Stimulated activated CD8-positive, alpha-beta memory T cell treated with anti-CD3 and anti-CD28 coated beads, Interleukin-15, amount 100 ng/mL, for 1 hour (primary cell): ENCODE measurements around the gene APLF.
"Not testable (repeated sequence)": the region's sequence is repeated elsewhere in the genome, so short reads cannot be mapped to it uniquely, and the experiment has no call there.

Experiments used
- DNase-seq: peaks from one replicate; pipeline ENCODE4 v3.0.0-alpha.2; 2020; ENCODE audit warnings: low read depth

APLF gene

DNA sequence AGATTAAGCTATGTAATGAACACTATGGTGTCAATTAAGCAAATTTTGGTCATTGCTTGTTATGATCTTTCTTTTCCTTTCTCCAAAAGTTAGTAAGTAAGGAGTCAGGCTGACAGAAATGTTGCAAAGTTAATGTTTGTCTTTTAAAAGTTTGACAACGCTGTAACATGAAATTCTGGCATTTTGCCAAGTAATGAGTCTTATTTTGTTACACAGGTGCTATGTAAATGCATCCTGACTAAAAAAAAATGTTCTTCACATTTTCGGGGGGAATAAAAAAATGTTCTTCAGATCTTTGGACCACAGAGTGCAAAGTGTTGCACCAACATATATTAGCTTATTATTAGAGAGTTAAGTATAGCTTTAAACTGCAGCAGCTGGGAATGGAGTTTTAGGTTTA, 121.2 kb downstream of the APLF start:
- no peak for DNase-seq

DNA sequence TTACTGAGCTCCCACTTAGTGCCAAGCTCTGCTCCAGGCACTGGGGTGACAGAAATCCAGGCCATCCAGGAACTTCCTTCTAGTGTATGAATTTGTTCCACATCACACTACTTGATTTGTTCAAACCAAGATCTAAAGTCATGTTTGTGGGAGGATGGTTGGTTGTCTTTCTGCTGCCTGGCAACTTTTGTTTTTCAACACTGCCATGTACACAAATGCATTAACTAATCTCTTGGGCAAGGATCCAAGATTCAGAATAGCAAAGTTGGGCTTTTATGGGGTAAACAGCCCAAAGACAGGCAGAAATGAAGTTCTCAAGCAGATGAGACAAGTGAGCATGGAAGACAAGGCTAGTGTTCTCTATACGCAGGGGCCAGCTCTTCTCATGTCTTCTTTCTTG, 122.6 kb downstream of the APLF start:
- no peak for DNase-seq

DNA sequence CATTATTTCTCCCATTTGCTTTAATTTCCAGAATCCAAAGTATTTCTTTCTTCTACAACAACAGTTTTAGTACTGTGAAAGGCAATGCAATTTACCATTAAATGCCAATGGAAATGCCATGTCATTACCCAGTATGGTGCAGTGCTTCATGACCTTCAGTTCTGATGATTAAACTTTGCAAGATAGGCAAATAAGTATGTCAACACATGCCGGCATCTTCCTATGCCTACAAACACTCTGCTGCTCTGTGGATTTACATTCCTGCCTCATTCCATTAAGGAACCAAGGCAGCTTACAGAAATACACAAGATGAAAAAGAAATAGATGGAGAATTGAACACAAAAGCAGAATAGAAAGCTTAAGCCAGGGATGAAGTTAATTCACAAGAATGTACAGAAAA, 123.3 kb downstream of the APLF start:
- no peak for DNase-seq

DNA sequence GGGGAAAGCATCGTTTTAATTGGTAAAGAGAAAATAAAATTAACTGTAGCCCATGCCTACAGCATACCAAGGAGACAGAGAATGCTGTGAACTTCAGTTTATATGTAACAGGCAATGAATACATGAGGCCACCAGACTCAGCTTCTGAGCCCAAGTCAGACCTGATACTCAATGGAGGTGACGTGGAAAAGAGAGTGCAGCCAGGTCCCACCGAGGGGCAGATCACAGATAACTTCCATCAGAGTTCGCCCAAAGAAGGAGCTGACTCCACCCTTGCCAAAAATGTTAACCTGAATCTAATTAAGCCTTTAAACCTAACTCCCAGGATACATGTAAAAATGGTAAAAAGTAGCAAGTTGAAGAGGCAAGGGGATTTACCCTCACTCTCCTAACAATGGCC, 123.8 kb downstream of the APLF start:
- no peak for DNase-seq

DNA sequence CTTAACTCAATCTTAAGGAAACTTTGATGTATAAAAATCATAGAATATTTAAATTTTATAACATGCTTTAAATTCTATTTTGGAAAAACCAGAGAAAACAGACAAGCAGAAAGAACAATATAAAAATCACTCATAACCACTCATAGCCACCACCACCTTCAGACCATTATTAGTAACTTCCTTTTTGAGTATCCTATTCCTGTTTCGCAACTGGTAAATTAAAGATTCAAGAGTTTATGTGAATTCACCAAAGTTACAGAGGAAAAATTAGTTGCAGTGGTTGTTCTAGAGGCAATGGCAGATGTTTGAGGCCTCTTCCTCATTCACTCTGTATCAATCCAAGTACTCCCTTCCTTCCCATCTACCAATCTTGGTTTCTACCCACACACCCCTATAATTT, 126.7 kb downstream of the APLF start:
- DNase-seq: no peak

DNA sequence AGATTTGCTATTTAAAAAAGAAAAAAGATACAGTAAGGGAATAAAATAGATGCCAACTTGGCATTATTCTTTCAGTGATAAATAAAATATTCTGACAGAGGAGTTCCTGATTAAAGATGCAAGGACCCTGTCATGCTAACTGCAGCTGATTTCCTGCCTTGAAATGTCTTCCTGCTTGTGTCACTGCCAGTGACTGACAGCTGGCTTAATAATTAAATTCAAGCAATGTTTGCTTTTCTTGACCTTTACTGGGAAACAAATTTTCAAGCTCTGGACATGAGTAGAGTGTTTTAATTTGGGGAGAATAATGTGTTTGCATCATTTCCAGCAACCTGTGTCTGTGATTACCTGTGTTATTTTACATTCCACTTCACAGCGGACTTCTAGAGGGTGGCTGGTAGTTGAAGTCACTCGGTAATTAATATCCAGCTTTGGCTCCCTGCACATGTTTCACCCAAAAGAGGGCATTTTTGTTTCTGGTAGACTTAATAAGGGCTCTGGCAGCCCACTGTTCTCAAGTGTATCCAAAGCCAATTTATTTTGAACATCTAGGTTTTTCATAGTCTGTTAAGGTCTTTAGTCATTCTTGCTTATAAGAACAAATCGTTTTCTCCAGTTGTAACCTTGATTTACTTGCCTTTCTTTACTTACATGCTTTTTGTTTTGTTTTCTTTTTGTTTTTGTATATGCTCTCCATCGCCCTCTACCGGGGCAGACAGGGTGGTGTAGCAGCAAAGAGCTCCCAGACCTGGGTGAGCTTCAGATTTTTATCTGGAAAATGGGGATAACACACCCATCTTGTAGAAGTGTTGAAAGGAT, 127.5 kb downstream of the APLF start:
- DNase-seq: peak; percentile 24

DNA sequence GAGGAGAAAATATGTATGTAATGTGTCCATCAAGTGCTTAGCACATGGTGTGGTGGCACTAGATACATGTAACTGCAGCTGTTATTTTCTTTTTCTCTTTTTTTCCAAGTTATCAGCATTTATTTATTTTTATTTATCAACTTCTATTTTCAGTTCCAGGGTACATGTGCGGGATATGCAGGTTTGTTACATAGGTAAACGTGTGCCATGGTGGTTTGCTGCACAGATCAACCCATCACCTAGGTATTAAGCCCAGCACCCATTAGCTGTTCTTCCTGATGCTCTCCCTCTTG, 128.1 kb downstream of the APLF start:
- DNase-seq: not testable (repeated sequence)

DNA sequence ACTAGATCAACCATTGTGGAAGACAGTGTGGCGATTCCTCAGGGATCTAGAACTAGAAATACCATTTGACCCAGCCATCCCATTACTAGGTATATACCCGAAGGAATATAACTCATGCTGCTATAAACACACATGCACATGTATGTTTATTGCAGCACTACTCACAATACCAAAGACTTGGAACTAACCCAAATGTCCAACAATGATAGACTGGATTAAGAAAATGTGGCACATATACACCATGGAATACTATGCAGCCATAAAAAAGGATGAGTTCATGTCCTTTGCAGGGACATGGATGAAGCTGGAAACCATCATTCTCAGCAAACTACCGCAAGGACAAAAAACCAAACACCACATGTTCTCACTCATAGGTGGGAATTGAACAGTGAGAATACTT, 133.1 kb downstream of the APLF start:
- DNase-seq: not testable (repeated sequence)

DNA sequence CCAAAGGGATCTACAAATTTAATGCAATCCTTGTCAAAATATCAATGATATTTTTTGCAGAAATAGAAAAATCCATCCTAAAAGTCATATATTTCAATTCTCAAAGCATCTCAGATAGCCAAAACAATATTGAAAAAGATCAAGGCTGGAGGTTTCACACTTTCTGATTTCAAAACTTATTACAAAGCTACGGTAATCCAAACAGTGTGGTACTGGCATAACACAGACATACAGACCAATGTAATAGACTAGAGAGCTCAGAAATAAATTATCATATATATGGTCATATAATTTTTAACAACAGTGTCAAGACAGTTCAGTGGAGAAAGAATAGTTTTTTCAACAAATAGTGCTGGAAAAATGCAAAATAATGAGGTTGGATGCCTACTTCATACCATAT, 135.7 kb downstream of the APLF start:
- no peak for DNase-seq

DNA sequence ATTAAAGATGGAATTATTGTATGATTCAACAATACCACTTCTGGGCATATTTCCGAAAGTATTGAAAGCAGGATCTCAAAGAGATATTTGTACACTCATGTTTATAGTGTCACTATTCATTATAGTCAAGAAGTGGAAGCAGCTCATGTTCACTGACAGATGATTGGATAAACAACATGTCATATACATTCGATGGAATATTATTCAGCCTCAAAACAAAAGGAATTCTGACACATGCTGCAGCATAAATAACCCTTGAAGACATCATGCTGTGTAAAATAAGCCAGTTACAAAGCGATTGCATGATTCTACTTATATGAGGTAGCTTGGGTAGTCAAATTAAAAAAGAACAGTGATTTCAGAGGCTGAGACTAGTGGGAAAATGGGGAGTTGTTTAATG, 136.7 kb downstream of the APLF start:
- DNase-seq: no peak

DNA sequence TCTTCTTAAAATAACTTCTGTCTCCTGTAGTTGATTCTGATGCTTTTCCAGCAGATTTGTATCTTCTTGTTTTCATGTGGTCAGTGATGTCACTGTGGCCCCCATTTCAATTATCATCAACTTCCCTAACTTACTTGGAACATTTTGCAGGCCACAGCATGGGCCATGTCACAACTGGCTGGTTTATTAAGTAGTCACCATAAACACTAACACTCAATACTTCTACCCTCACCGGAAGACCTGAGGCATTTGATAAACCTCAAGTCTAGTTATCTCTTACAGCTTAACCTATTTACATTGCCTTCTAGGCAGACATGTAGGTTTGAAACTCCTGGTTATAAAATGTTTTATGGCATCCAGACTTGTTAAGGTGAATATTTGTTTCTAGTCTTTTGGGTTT, 138.6 kb downstream of the APLF start:
- DNase-seq: no peak

DNA sequence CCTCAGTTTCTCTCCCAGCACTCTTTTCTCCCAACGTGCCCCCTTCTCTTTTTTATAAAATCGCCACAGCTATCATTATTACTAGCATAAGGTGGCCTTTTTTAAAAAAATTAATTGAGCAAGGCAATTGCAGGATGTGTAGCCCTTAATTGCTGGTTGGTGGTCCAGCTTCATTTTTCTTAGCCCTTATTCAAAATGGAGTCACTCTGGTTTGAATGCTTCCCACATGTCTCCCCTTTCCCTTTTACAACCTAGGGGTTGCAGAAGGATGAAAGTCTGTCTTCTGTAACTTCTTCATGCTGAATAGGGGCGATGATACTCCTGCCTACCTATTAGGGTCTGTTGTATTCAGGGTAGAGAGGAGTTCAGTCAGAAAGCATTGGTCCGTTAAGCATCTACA, 139.4 kb downstream of the APLF start:
- DNase-seq: no peak

DNA sequence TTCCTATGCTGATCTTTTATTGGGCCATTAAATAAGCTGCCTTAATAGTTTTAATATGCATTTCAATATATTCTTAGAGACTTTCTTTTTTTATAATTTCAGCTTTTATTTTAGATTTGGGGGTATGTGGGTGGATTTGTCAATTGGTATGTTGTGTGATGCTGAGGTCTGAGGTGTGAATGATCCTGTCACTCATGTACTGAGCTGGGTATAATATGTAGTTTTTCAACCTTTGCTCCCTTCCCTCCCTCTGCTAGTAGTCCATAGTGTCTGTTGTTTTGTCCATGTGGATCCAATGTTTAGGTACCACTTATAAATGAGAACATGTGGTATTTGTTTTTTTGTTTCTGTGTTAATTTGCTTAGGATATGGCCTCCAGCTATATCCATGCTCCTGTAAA, 140.5 kb downstream of the APLF start:
- DNase-seq: no peak

DNA sequence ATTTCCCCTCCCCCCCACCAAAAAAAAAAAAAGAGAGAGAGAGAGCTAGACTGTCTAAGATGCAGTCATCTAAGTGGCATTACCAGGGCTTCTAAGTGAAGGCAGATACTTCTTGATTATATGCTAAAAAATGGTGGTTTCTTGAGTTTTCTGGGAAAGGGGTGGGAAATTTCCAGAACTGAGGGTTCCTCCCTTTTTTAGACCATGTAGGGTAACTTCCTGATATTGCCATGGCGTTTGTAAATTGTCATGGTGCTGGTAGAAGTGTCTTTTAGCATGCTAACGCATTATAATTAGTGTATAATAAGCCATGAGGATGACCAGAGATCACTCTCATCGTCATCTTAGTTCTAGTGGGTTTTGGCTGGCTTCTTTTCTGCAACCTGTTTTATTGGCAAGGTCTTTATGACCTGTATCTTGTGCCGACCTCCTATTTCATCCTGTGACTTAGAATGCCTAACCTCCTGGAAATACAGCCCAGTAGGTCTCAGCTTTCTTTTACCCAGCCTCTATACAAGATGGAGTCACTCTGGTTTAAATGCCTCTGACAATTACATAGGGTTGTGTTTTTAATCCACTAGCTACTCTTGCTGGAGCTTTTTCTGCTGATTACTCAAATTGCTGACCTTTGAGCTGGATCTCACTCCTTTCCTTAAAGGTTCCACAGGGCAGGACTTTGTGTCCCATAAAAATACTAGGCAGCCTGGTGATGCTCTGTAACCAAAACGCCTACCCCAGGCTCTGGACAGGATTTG, 145.6 kb downstream of the APLF start:
- no peak for DNase-seq

DNA sequence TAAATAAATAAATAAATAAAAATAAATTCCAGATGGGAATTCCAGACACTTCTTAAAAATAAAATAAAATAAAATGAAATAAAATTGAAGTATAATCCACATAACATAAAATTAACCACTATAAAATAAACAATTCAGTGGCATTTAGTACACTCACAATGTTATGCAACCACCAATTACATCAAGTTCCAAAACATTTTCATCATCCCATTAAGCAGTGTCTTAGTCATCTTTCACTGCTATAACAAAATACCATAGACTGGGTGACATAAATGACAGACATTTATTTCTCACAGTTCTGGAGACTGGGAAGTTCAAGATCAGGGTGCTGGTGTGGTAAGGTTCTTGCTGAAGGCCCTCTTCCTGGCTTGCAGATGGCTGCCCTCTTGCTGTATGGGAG, 153.4 kb downstream of the APLF start:
- no peak for DNase-seq

DNA sequence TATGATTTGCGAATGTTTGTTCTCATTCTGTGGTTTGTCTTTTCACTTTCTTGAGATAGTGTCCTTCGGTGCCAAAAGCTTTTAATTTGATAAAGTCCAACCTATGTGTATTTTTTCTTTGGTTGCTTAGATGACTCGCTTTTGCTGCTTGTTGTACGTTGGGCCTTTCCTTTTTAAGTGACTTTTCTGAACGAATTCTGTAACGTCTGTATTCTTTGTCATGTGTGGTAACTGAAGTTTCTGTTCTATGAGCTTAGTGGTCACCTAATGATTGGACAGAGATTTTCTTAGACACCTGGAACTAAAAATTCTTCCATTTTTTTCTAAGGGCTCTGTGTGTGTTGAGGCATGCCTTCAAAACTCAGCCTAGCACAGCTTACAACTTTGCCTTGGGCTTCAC, 156.4 kb downstream of the APLF start:
- DNase-seq: no peak

DNA sequence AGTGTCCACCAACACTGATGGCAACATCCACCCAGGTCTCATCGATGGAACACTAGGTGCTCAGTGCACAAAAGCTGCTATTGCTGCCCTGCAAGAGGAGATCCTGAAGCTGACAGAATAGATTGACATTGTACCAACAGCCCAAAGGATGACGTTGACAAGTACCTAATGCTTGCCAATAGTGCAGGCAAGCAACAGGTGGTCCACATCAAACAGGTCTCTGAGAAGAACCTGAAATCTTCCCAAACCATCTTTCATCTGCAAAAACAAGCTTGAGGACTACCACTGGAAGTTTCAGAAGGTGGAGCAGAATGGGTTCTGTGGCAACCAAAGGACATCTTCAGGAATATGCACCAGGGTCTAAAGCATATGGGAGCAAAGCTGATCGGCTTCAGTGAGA, 160.2 kb downstream of the APLF start:
- DNase-seq: no peak
